ENCODE measurements around the gene ADAMTS17.

The ADAMTS17 gene

DNA sequence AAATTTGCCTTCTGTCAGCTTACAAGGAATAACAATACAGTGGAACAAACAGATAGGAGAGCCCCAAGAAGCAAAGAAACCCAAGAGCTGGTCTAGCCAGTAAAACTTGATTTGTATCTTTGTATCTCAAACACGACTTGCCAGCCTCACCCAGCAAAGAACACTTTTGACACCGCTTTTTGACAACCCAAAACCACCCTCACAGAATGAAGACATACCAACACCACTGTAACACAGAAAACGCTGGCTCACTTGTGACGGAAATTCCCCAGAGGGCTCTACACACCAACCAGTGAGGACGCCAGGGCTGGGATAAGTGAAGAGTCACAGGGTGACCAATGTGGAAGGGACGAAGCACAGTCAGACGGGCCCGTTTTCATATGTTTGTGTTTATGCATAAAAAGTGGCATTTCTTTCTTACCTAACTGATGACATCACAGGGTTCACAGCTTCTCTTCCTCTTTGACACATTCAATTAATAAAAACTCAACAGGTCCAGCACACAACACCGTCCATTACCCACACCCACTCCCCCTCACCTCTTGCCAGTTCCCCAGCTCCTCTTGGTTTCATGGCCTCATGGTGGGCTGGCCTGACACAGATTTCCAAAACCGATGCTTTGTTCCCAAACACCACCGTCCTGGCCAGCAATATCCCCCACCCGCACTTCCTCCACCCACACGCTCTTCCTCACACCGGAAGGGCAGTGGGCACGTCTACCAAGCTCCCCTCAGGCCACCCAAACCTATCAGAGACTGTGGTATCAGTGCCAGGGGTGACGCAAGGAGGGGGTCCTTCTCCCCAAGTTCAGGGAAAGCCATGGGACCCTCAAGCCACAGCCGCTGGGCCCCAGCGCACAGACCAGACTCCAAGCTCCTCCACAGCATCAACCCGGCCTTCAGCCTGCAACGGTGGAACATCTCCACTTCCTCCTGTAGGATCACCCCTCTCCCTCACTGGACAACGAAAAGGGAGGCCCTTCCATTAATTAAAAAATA is 94.2 kb downstream of the ADAMTS17 start:
- DNase-seq, result no peak

- no peak for DNase-seq
Observed at GRCh38 chr15:100245855-100246254, 95.9 kb downstream of the ADAMTS17 start.

DNA sequence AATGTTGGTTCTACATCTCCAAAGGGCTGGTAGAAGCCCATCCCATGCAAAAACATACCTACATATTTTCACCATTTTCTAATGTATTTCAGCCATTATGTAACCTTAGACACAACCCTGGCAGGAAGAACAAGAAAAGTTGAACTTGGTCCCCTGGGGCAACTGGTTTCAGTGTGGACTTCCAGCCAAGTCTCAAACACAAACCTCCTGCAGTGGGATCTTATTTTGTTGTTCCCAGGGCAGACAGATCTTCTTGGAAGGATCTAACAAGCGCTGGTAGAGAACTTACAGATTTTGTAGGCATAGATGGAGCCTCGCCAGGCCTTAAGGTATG is 96.3 kb downstream of the ADAMTS17 start:
- no peak for DNase-seq

DNA sequence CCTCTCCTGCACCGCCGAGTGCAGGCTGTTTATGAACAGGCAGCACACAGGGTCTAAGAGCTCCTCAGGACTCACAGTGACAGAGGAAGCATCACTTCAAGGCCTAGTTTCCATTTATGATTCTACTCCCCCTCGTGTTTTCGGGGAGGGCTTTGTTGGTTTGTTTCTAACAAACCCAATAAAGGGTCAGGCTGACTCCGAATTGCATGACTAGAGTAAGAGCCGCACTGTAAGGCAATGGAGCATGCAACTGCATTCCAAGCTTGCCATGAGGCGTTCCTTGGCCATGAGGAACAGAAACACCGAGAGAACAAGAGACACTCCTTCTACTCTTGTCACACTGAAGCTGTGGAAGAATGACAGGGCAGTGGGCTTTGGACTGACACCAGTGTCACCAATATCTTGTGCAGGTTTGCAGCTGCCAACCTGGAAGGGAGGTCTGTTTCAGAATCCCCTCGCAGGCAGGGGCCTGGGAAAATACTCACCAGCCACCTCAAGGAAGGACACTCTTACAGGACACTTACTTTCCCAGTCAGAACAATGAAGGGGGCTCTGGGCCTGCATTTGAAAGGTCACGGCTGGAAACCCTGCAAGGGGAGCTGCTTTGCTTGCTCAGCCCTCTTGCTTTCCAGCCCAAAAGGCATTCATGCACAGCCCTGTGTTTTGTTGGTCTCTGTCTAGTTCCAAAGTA is 96.8 kb downstream of the ADAMTS17 start:
- DNase-seq, result no peak

- DNase-seq, result no peak
Observed at GRCh38 chr15:100242989-100243388, 98.8 kb downstream of the ADAMTS17 start.

DNA sequence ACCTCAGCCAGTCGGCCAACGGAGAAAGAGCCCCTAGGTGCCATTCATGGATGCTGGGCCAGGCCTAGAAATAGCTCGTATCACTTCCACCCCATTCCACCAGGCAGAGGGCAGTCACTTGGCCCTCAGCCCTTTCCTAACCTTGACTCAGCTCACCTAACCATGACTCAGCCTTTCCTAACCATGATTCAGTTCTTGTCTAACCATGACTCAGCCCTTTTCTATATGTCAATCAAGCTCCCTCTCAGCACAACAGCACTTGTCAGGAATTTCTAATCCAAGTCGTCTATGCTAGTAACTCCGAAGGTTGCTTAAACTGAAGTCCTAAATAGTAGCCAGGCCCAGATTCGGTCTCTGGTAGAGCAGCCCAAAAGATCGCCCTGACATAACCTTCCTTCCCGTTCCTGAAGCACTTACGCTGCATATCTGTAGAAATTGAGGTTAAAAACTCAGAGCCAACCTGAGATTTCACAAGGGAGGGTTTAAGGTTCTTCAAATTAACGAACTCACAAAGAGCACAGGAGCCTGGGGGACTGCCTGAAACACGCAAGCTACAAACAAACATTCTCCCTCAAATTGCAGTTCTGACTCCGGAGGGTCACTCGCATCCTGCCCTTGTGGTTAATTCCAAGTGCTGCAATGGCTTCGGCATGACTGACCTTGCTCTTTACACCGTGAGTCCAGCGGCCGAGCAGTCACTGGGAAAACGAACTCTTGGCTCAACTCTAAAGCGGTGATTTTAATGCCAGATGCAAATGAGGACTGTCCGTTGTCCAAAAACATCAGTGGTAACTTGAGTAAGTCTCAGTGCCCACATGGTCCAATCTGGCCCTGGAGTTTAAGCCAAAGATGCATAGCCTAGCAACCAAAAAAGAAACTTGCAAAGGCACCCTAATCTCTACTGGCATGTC is 99.9 kb downstream of the ADAMTS17 start:
- no peak for DNase-seq

DNA sequence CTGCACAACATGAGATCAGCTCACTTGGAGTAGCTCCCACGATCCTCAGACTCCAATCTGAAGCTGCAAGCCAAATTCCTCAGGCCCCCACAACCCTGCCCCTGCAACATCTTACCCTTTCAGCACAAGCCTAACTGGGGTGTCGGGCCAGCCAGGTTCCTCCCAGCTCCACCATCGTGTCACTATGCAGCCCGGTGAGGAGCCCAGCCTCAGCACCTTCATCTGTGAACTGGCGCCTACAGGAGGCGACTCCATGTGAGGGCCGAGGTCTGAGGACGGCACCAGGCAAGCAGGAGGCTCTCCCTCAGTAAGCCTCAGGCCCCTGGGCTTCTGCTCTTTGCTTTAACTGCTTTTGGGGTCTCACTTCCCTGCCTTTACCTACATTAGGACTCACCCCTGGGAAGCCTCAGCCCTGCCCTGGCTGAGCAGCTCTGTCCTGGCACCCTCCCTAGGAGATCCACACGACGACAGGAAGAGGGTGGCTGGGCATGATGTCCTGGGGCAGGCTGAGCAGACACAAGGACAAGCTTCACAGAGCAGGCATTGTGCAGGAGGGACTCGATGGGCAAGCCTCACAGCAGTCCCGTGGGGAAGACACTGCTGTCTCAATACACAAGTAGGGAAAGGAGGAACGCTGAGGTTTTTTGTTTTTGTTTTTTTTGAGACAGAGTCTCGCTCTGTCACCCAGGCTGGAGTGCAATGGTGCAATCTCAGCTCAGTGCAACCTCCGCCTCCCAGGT is 104.6 kb downstream of the ADAMTS17 start:
- no peak for DNase-seq

DNA sequence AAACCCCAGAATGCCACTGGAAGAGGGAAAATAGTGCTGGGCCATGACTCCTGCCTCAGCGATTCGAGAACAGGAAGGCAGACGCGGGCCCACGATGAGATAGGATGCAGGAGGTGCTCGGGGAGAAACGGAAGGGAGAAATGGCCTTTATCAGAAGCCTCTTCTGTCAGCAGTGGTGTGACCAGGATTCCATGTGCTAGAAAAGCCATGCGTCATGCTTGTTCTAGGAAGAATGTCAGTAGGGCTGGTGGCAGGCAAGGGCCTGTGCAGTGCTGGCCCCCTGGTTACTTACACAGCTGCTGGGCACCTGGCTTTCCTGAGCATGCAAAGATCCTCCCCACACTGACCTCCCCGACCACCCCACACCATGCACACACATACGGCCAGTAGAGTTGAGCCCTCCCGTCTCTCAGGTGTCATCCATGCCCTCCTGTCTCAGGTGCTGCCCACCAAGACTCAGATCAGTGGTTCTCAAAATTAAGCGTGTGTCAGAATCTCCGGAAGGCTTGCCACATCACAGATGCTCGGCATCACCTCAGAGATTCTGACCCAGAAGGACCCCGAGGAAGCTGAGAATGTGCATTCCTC is 106.7 kb downstream of the ADAMTS17 start:
- no peak for DNase-seq

GRCh38 chr15:100234158-100235029 is 107.4 kb downstream of the ADAMTS17 start:
- no peak for DNase-seq

GRCh38 chr15:100230784-100231183 is 111.0 kb downstream of the ADAMTS17 start:
- DNase-seq, result no peak

DNA sequence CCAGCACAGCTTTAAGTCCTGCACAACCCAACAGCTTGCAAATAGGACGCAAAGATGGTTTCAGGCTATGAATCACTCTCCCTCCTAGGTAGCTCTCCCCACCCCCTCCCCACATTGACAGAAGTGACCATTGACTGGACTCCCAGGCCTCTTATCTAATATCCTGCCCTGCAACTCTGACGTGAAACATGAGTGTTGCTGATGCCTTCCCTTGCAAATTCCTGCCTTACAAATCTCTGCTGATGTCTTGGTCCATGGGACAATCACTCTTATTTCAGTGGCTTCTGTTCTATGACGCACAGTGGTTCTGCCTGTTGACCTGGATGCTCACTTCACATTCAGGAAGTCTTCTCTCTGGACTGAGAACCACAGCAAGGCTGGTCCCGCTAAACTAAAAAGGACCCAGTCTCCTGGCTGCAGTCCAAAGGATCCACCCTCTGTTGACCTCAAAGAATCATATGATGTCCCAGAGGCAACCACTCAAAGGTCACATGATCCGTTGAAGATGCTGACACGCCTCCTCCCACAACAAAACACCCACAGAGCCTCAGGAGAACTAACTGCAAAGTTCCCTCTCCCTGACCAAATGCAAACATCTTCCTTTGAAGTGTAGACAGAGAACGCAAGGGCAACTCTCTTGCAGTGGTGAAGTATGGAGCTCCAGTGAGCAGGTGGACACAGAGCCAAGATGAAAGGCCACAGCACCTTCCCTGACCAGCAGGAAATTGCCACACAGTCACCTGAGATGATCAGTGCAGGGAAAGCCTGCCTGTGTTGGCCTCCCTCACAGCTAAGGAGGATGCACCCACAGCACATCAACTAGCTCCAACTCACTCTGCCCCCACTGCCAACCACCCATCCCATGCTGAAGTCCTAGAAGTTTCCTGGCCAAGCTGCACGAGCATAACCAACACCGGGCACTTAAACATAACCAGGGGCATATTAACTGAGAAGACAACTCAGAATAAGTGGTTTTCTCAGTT is 112.3 kb downstream of the ADAMTS17 start:
- DNase-seq, result peak in 1 of 2 donors; percentile 20

GRCh38 chr15:100227781-100228180 is 114.0 kb downstream of the ADAMTS17 start:
- no peak for DNase-seq

DNA sequence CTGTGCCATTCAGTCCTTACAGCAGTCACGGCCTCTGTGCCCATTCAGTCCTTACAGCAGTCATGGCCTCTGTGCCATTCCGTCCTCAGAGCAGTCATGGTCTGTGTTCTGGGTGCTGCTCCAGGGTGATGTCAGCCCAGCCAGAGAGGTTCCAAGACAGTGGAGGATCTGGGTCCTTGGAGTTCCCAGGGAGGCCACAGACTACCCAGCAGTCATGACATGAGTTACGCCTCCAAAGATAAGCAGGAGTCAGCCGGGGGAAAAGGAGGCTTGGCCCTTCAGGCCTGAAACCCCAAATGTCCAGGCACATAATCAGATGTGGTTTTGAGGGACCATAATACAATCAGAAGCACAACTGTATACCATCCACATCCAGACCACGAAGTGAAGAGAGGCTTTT is 115.7 kb downstream of the ADAMTS17 start:
- DNase-seq, result no peak

DNA sequence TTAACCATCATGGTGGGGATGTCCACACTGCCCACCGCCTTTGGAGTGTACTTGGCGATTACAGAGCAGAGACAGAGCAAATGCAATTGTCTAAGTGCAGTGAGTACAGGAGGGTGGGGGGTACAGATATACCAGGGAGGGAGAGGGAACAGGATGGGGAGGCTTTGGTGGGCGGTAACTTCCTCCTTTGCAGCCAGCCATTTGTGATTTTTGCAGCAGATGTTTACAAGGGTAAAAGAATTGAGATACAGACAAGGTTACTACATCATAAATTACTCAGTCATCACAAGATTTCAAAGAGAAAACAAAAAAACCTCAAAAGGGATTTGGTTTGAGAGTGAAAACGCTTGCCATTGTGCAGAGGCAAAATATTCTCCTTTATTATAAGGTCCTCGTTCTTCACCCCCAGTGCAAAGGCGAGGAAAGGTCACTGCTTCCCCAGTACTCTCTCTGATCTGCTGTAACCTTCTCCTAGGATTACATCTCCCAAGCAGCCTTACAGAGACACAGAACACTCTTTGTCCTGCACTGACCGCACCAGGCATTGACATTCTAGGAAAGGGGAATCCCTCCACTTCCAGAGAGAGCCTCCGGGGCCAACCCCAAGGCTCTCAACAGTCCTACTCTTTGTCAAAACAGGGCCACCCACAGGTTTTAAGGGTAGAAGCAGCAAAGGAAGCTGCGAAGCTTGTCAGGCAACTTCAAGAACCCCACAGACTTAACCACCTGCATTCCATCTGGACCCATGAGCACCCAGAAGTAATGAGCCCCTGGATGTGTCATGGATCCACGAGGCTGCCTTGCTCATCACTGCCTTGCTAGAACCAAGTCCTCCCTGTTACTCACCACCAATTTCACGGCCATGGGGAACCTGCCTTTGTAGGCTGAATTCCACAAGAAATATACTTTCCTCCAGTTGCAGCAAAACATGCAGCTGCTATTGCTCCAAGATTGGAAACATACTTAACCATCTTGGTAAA is 117.3 kb downstream of the ADAMTS17 start:
- no peak for DNase-seq

DNA sequence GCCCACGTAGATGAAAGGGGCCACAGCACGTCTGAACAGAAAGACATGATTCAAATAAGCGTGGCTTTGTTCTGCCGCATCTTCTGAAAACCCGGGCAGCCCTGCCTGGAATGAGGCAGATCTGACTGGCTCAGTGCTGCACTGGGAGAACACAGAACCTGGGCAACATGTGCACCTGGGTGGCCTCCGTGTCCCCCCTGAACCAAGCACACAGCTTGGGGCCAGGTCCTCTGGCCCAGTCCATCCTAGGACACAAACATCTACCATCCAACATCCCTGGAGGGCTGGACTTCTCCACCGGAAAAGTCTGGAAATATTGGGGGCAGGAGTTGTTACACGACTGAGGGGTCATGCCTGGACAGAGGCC is 119.4 kb downstream of the ADAMTS17 start:
- no peak for DNase-seq

DNA sequence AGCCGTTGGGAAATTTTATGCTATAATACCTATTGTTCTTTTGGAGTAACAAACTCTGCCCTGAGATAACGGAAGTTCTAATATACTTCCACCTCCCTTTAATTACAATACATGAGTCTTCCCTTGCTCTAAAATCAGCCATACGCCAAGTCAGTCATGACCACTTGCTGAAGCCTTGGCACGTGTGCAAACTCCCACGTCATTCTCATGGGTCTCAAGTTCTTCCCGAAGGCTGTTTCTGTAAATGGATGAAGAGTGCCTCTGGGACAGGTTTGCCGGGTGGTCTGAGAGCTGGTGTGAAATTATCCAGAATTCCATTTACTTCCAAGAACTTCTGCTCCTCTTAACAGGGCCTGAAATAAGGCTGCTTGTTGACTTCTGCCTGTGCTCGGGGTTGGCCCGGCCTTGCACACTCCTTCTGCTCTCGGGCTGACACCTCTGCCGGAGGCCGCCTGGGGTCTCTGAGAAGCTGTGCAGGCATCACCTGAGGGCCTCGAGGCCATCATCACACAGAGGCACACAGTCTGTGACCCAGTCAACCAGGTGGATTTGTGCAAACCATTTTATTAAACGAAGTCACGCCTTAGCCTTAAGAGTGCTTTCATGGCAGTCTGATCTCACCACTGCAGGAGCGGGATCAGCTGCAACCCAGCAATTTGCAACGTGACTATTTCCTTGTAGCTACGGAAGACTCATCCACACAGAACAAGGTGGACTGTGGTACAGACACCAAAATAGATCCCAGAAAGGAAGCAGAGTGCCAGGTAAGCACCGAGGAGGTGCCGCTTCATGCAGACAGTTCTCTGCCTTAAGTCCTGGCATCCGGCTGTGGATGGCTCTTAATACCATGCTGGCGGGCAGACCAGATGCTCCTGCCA is 120.1 kb downstream of the ADAMTS17 start:
- no peak for DNase-seq

GRCh38 chr15:100220058-100220768 is 121.6 kb downstream of the ADAMTS17 start:
- no peak for DNase-seq
